ENCODE data around the gene FGD3. TPM values are rescaled to one million over a fixed set of nuclear protein-coding genes. Genes with fewer than 3 reads are reported as not detected.
A peak's percentile ranks its signal among the peaks of the same experiment; 100 is the strongest.

FGD3 gene
- total and polyA plus RNA-seq, 2 of the 8 experiments (the other 6 are each of a cell fraction or from before 2014, with no cell fraction given) = 1.4 to 1.9 TPM

DNA sequence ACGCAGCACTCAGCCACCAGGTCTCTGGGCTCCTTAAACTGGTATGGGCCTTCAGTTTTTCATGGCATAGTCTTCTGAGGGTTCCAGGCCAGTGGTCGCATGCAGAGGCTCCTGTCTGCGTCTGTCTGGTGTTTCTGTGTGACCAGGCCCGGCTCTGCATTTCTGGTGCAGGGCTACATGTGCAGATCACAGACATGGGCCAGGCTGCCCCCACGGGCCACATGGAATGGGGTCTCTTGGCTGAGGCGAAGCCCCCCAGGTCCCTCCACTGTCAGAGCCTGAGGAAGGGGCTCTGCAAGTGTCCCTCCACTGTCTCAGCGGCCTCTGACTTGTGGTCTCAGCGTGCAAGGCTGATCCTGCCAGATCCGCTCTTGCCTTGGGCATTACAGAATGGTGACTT, 133.1 kb downstream of the FGD3 start:
- Histone ChIP-seq H3K56ac (replicated peaks; ENCODE audit: insufficient read length, low read depth, low read length) (no peak overlapping the region), H3K18ac (ENCODE audit: extremely low read depth, low read length) (no peak overlapping the region), H3K23ac (ENCODE audit: insufficient read length) (no peak overlapping the region), H2BK120ac (replicated peaks; ENCODE audit: low read depth, low read length) (no peak overlapping the region), H3K27ac (ENCODE audit: low read depth, low read length) (no peak overlapping the region), H3K79me1 (ENCODE audit: low read depth, low read length) (no peaks in the 10 kb centered on the region), H4K8ac (ENCODE audit: extremely low read depth, insufficient read depth, low read length) (peak overlapping the region; percentile 31; the same call in 1 of the 2 replicates), H3K4ac (replicated peaks; ENCODE audit: insufficient read length, low read depth, low read length) (no peak overlapping the region), H3K4me3 (ENCODE audit: extremely low read depth in 1 of 4, insufficient read depth in 2 of 4, low read depth in 3 of 4, low read length in 4 of 4) (no peak overlapping the region), H4K91ac (replicated peaks; ENCODE audit: insufficient read length, low read length) (no peak overlapping the region), H3K4me1 (replicated peaks in 1 of 4; ENCODE audit: control insufficient read depth in 3 of 4, insufficient read depth in 4 of 4, low read length in 3 of 4) (no peaks in the 10 kb centered on the region; a peak in 1 of 7 replicates), H2BK5ac (ENCODE audit: low read depth, low read length) (no peak overlapping the region), H3K9ac (replicated peaks in 1 of 4; ENCODE audit: extremely low read depth in 1 of 4, low read depth in 3 of 4, low read length in 3 of 4) (no peak overlapping the region), H3K23me2 (ENCODE audit: low read depth, low read length) (no peaks in the 10 kb centered on the region), H3K79me2 (ENCODE audit: control insufficient read depth in 1 of 2, insufficient read depth in 2 of 2, low read length in 2 of 2) (no peaks in the 10 kb centered on the region), H3K36me3 (ENCODE audit: control insufficient read depth in 2 of 4, insufficient read depth in 4 of 4, low read length in 3 of 4) (no peaks in the 10 kb centered on the region), H2BK20ac (ENCODE audit: low read length) (no peak overlapping the region), H4K20me1 (replicated peaks in 1 of 2; ENCODE audit: control insufficient read depth in 1 of 2, insufficient read depth in 2 of 2, low read length in 2 of 2) (no peaks in the 10 kb centered on the region), H3K4me2 (ENCODE audit: insufficient read depth in 1 of 2, low read depth in 2 of 2, low read length in 2 of 2) (no peak overlapping the region), H3K14ac (ENCODE audit: insufficient read length) (no peak overlapping the region), H2BK15ac (ENCODE audit: low read length) (no peak overlapping the region), H3K27me3 (replicated peaks in 1 of 4; ENCODE audit: control insufficient read depth in 3 of 4, extremely low read depth in 1 of 4, insufficient read depth in 3 of 4, low read length in 3 of 4) (no peaks in the 10 kb centered on the region), H2AK5ac (ENCODE audit: low read depth, low read length) (no peak overlapping the region), H2AFZ (ENCODE audit: low read length) (no peak overlapping the region), H3K9me3 (ENCODE audit: insufficient read depth in 2 of 2, low read depth in 1 of 2, low read length in 1 of 2) (0 out of 4 replicates have a peak, but pooled peaks cover 0 to under 1% of the 10 kb centered on the region in 2 experiments), H4K5ac (ENCODE audit: insufficient read length, low read depth, low read length) (no peak overlapping the region), H2BK12ac (ENCODE audit: low read depth, low read length) (no peak overlapping the region)
- DNase-seq (ENCODE audit: low read depth in 1 of 2, low spot score in 2 of 2) = no peak
- CTCF ChIA-PET (ENCODE audit: partially characterized antibody) = interaction anchor here (0.7 to 1.6 kb wide), 2 partner anchors 66 to 77 kb away, joined by 3 to 13 read pairs; no protein-coding TSS in a partner anchor
- 86% methylated on average over 9 of the region's 9 CpGs; no CpG with 5 or more reads in 1 of the 2 experiments for WGBS, 2 experiments (ENCODE audit: extremely low coverage in 1 of 2, insufficient coverage in 1 of 2, insufficient read length in 1 of 2, insufficient replicate concordance in 2 of 2, low coverage in 1 of 2, low lambda C conversion rate in 2 of 2, missing lambda C conversion rate in 1 of 2)
- POLR2A ChIA-PET (ENCODE audit: partially characterized antibody) = no interaction called here
- no peak for TF ChIP-seq POLR2A (IDR thresholded peaks at IDR 0.05; ENCODE audit: control extremely low read depth in 1 of 2, low read depth in 2 of 2, low read length in 2 of 2)
- TF ChIP-seq SIX5 (IDR thresholded peaks at IDR 0.05; ENCODE audit: low read depth, low read length) = no peak
- no peak for TF ChIP-seq SP1 (IDR thresholded peaks at IDR 0.05; ENCODE audit: low read depth, low read length)
- TF ChIP-seq POU5F1 (IDR thresholded peaks at IDR 0.05; ENCODE audit: low read depth, low read length) = no peak
- TF ChIP-seq TCF12 (IDR thresholded peaks at IDR 0.05; ENCODE audit: low read depth, low read length) = no peak
- TF ChIP-seq NANOG (IDR thresholded peaks at IDR 0.05; ENCODE audit: insufficient read depth, low read depth, low read length, poor library complexity, severe bottlenecking) = no peak
- no peak for FAIRE-seq

All from H1 (cell line).